ENCODE measurements around the gene TRMU. TPM values are rescaled to one million over a fixed set of nuclear protein-coding genes. Genes with fewer than 3 reads are reported as not detected.
"Not testable (repeated sequence)": the region's sequence is repeated elsewhere in the genome, so short reads cannot be mapped to it uniquely, and the experiment has no call there.

TRMU gene
- total RNA-seq, 1 donor from 2014 or later: 13.5 TPM

GRCh38 chr22:46395145-46395544 is 59.6 kb downstream of the TRMU start:
- Histone ChIP-seq H3K4me1 (no peaks in the 10 kb centered on the region), H3K9me3 (no peaks in the 10 kb centered on the region), H3K36me3 (no peaks in the 10 kb centered on the region), H3K4me3 (no peak overlapping the region), H3K27ac (no peak overlapping the region), H3K27me3 (no peaks in the 10 kb centered on the region)
- no peak for DNase-seq (ENCODE audit: low spot score in 2 of 2)
- no peak for TF ChIP-seq CTCF (IDR thresholded peaks at IDR 0.05)
- intact Hi-C loops (cut with DNase I): no loop called here

- H3K4me1 ChIP-seq; H3K9me3 ChIP-seq; H3K27ac ChIP-seq; H3K4me3 ChIP-seq; intact Hi-C loops (cut with DNase I); DNase-seq (ENCODE audit: low spot score in 2 of 2); H3K27me3 ChIP-seq; H3K36me3 ChIP-seq: not testable (repeated sequence)
Measured at GRCh38 chr22:46397049-46397448, 61.5 kb downstream of the TRMU start.

GRCh38 chr22:46397514-46397913 is 62.0 kb downstream of the TRMU start:
- Histone ChIP-seq H3K27ac (no peak overlapping the region), H3K4me3 (no peak overlapping the region), H3K36me3 (no peaks in the 10 kb centered on the region), H3K27me3 (no peaks in the 10 kb centered on the region), H3K4me1 (no peaks in the 10 kb centered on the region), H3K9me3 (no peaks in the 10 kb centered on the region)
- TF ChIP-seq CTCF (IDR thresholded peaks at IDR 0.05): no peak
- intact Hi-C loops (cut with DNase I): no loop called here
- no peak for DNase-seq (ENCODE audit: low spot score in 2 of 2)

- no peak for TF ChIP-seq CTCF (IDR thresholded peaks at IDR 0.05)
Measured at GRCh38 chr22:46397951-46398350, 62.4 kb downstream of the TRMU start.

GRCh38 chr22:46399251-46400024 is 63.9 kb downstream of the TRMU start:
- Histone ChIP-seq H3K27ac (no peak overlapping the region), H3K4me3 (no peak overlapping the region), H3K36me3 (no peaks in the 10 kb centered on the region), H3K9me3 (no peaks in the 10 kb centered on the region), H3K27me3 (no peaks in the 10 kb centered on the region), H3K4me1 (no peaks in the 10 kb centered on the region)
- no peak for TF ChIP-seq CTCF (IDR thresholded peaks at IDR 0.05)
- no peak for DNase-seq (ENCODE audit: low spot score in 2 of 2)
- intact Hi-C loops (cut with DNase I): no loop called here

More at GRCh38 chr22:46397951-46398350, 62.4 kb downstream of the TRMU start:
- Histone ChIP-seq H3K4me1 (no peaks in the 10 kb centered on the region), H3K27me3 (no peaks in the 10 kb centered on the region), H3K9me3 (no peaks in the 10 kb centered on the region), H3K4me3 (no peak overlapping the region), H3K27ac (no peak overlapping the region), H3K36me3 (no peaks in the 10 kb centered on the region)
- no peak for DNase-seq (ENCODE audit: low spot score in 2 of 2)
- intact Hi-C loops (cut with DNase I): no loop called here

- H3K9me3 ChIP-seq: no peaks in the 10 kb centered on the region
- intact Hi-C loops (cut with DNase I): no loop called here
- no peaks in the 10 kb centered on the region for H3K36me3 ChIP-seq
Measured at GRCh38 chr22:46401370-46401769, 65.9 kb downstream of the TRMU start.

More at GRCh38 chr22:46401370-46401769, 65.9 kb downstream of the TRMU start:
- Histone ChIP-seq H3K4me1 (no peaks in the 10 kb centered on the region), H3K4me3 (no peak overlapping the region), H3K27me3 (no peaks in the 10 kb centered on the region), H3K27ac (no peak overlapping the region)
- no peak for DNase-seq (ENCODE audit: low spot score in 2 of 2)
- TF ChIP-seq CTCF (IDR thresholded peaks at IDR 0.05): no peak
